GM12875 (cell line): ENCODE measurements around the gene STMN3.

Experiments used
- H3K4me3 ChIP-seq: one replicate; pipeline ENCODE4 v1.5.1; 2011; ENCODE audit warnings: low read depth, low read length, control low read depth
- CTCF ChIP-seq: IDR thresholded peaks from 2 replicates; pipeline ENCODE4 v1.5.1; 2011; ENCODE audit warnings: low read depth, mild to moderate bottlenecking, control low read depth, inconsistent platforms, low read length, moderate library complexity, borderline replicate concordance; ENCODE audit not compliant: insufficient read depth

STMN3 gene

GRCh38 chr20:63680427-63680826 lies 27.2 kb upstream of the STMN3 start:
- TF ChIP-seq CTCF, result no peak
- no peak overlapping the region for H3K4me3 ChIP-seq

GRCh38 chr20:63679799-63680305 lies 26.6 kb upstream of the STMN3 start:
- H3K4me3 ChIP-seq, result no peak overlapping the region
- no peak for TF ChIP-seq CTCF

- no peak for TF ChIP-seq CTCF
- H3K4me3 ChIP-seq, result no peak overlapping the region
These were observed 25.6 kb upstream of the STMN3 start for GRCh38 chr20:63678667-63679465.

- no peak overlapping the region for H3K4me3 ChIP-seq
- TF ChIP-seq CTCF, result no peak
These were observed 24.8 kb upstream of the STMN3 start for GRCh38 chr20:63678071-63678470.

GRCh38 chr20:63675681-63676368 lies 22.6 kb upstream of the STMN3 start:
- TF ChIP-seq CTCF, result no peak
- no peak overlapping the region for H3K4me3 ChIP-seq

GRCh38 chr20:63673951-63674350 lies 20.7 kb upstream of the STMN3 start:
- no peak overlapping the region for H3K4me3 ChIP-seq
- TF ChIP-seq CTCF, result no peak
